HEK293 (cell line): ENCODE data around the gene CYP11A1.

Source experiments
- CTCF ChIA-PET: fragments of 350-600 bp; formaldehyde crosslinking; extraction: SDS; loops from one replicate; lab custom pipeline; 2021; ENCODE audit warnings: antibody characterized with exemption; lab: Yijun Ruan, JAX
- POLR2A ChIA-PET: fragments of 300-600 bp; formaldehyde crosslinking; extraction: SDS; loops from one replicate; lab custom pipeline; 2020; ENCODE audit warnings: antibody characterized with exemption, inconsistent platforms; lab: Yijun Ruan, JAX
- H3K27ac ChIP-seq: fragments of 200-500 bp; sonication (Bioruptor generic); 2 replicates; pipeline ENCODE4 v1.5.1; 2014; ENCODE audit warnings: low read depth, low read length, control low read depth, inconsistent platforms; ENCODE audit errors: extremely low read depth
- H3K36me3 ChIP-seq, 2 experiments: fragments of 200-500 bp in 1 of 2; sonication (Bioruptor generic) in 1 of 2; 1 replicate in 1 of 2; 2 replicates in 1 of 2; pipeline ENCODE4 v1.5.1; 2014 to 2017; ENCODE audit warnings: inconsistent platforms in 2 of 2, low read length in 2 of 2; ENCODE audit not compliant: control insufficient read depth in 2 of 2, insufficient read depth in 1 of 2
- H3K4me1 ChIP-seq: fragments of 200-500 bp; sonication (Bioruptor generic); 2 replicates; pipeline ENCODE4 v1.5.1; 2014; ENCODE audit warnings: mild to moderate bottlenecking, low read length, inconsistent platforms; ENCODE audit not compliant: control insufficient read depth, insufficient read depth
- H3K4me3 ChIP-seq: 2 replicates; pipeline ENCODE4 v1.5.1; 2011; ENCODE audit warnings: low read depth, mild to moderate bottlenecking, control low read depth, low read length, moderate library complexity
- H3K9me3 ChIP-seq: fragments of 200-500 bp; sonication (Bioruptor generic); 2 replicates; pipeline ENCODE4 v1.5.1; 2014; ENCODE audit warnings: low read depth, low read length, inconsistent platforms; ENCODE audit not compliant: control insufficient read depth, insufficient read depth
- BCL11B ChIP-seq: fragments of 450-650 bp; formaldehyde crosslinking; IDR thresholded peaks from 2 replicates; pipeline ENCODE4 v1.5.1; 2016; ENCODE audit warnings: low read depth, missing biosample characterization, missing genetic modification characterization
- EGR2 ChIP-seq: fragments of 450-650 bp; formaldehyde crosslinking; IDR thresholded peaks from 2 replicates; pipeline ENCODE4 v1.5.1; 2016; ENCODE audit warnings: low read depth, missing biosample characterization, missing genetic modification characterization
- GLIS1 ChIP-seq: fragments of 450-650 bp; formaldehyde crosslinking; IDR thresholded peaks from 2 replicates; pipeline ENCODE4 v1.5.1; 2016; ENCODE audit warnings: missing biosample characterization, missing genetic modification characterization
- MZF1 ChIP-seq: fragments of 450-650 bp; formaldehyde crosslinking; IDR thresholded peaks from 2 replicates; pipeline ENCODE4 v1.5.1; 2017; ENCODE audit warnings: missing biosample characterization, missing genetic modification characterization, borderline replicate concordance
- PRDM1 ChIP-seq: fragments of 450-650 bp; formaldehyde crosslinking; IDR thresholded peaks from 2 replicates; pipeline ENCODE4; 2016; ENCODE audit warnings: missing biosample characterization, missing genetic modification characterization
- SCRT1 ChIP-seq: fragments of 450-650 bp; formaldehyde crosslinking; IDR thresholded peaks from 2 replicates; pipeline ENCODE4 v1.5.1; 2016; ENCODE audit warnings: missing biosample characterization, missing genetic modification characterization, borderline replicate concordance
- ZFHX2 ChIP-seq: fragments of 450-650 bp; formaldehyde crosslinking; conservative IDR thresholded peaks from 2 replicates; pipeline ENCODE4 v1.5.1; 2016; ENCODE audit warnings: missing biosample characterization, missing genetic modification characterization
- ZNF146 ChIP-seq: fragments of 450-650 bp; formaldehyde crosslinking; IDR thresholded peaks from 2 replicates; pipeline ENCODE4 v1.5.1; 2016; ENCODE audit warnings: missing biosample characterization, missing genetic modification characterization
- ZNF155 ChIP-seq: fragments of 450-650 bp; formaldehyde crosslinking; IDR thresholded peaks from 2 replicates; pipeline ENCODE4 v1.5.1; 2016; ENCODE audit warnings: missing biosample characterization, missing genetic modification characterization
- ZNF174 ChIP-seq: fragments of 450-650 bp; formaldehyde crosslinking; IDR thresholded peaks from 2 replicates; pipeline ENCODE4 v1.5.0; 2017; ENCODE audit warnings: missing biosample characterization, mild to moderate bottlenecking, missing genetic modification characterization
- ZNF585B ChIP-seq: fragments of 450-650 bp; formaldehyde crosslinking; IDR thresholded peaks from 2 replicates; pipeline ENCODE4 v1.5.1; 2016; ENCODE audit warnings: missing biosample characterization, missing genetic modification characterization
- ZNF600 ChIP-seq: fragments of 450-650 bp; formaldehyde crosslinking; IDR thresholded peaks from 2 replicates; pipeline ENCODE4 v1.5.1; 2016; ENCODE audit warnings: missing biosample characterization, missing genetic modification characterization
- ZNF626 ChIP-seq: fragments of 450-650 bp; sonication (Bioruptor Pico); formaldehyde crosslinking; IDR thresholded peaks from 2 replicates; pipeline ENCODE4 v1.5.1; 2018; ENCODE audit warnings: missing biosample characterization, missing genetic modification characterization, inconsistent platforms
- ZNF791 ChIP-seq: fragments of 450-650 bp; formaldehyde crosslinking; IDR thresholded peaks from 2 replicates; pipeline ENCODE4 v1.5.1; 2016; ENCODE audit warnings: missing biosample characterization, missing genetic modification characterization
- ZNF792 ChIP-seq: fragments of 450-650 bp; formaldehyde crosslinking; IDR thresholded peaks from 2 replicates; pipeline ENCODE4 v1.5.1; 2016; ENCODE audit warnings: missing biosample characterization, missing genetic modification characterization
- ZNF830 ChIP-seq: fragments of 450-650 bp; IDR thresholded peaks from 2 replicates; pipeline ENCODE4 v1.5.0; 2018; ENCODE audit warnings: missing biosample characterization, missing genetic modification characterization, low read depth, mild to moderate bottlenecking, moderate library complexity
- TF ChIP-seq, protein P1 (sequence below): fragments of 450-650 bp; formaldehyde crosslinking; IDR thresholded peaks from 2 replicates; pipeline ENCODE4 v1.5.1; 2016; ENCODE audit warnings: missing biosample characterization, missing genetic modification characterization
- TF ChIP-seq, protein P2 (sequence below): fragments of 450-650 bp; formaldehyde crosslinking; IDR thresholded peaks from 2 replicates; pipeline ENCODE4 v1.5.1; 2016; ENCODE audit warnings: missing biosample characterization, missing genetic modification characterization, borderline replicate concordance
- TF ChIP-seq, protein P3 (sequence below): fragments of 450-650 bp; formaldehyde crosslinking; IDR thresholded peaks from 2 replicates; pipeline ENCODE4 v1.5.1; 2016; ENCODE audit warnings: missing biosample characterization, missing genetic modification characterization
- TF ChIP-seq, protein P4 (sequence below): fragments of 450-650 bp; formaldehyde crosslinking; IDR thresholded peaks from 2 replicates; pipeline ENCODE4 v1.5.1; 2017; ENCODE audit warnings: missing biosample characterization, missing genetic modification characterization

CYP11A1 gene

DNA sequence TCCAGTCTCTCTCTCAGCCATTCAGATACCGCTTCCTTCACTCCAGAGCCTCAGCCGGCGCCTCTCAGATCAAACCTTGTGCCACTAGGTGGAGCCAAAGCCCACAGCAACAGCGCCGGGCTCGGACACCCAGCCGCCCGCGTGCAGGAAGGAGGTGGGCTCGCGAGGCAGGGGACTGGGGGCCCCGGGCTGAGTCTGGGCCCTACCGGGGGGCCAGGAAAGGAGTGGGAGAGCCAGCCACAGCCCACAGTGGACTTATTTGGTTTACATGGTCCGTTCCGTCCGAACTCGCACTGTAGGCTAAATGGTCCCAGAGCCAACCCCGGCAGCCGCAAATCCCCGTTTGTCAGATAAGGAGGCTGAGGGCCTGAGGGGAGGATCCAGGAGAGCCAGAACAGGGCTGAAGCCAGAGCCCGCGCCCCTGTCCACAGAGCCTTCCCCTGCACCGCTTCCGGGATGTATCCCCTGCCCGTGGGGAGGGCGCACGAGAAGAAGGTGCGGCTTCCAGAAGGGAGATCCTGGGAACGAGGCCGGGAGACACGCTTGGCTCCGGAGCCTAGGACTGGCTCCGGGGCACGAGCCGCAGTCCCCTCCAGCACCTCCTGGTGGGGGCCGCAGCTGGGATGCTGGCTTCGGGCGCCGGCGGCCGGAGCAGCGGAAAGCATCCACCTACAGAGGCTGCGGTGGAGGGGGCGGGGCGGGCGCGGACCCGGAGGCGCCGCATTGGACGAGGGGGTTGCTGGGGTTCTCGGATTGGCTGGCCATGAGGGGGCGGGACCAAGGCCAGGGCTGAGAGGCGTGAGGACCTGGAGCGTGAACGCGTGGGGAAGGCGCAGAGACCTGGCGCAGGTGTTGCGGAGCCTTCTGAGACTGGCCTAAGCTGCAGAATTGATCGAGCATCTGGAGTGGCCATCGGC, 6.5 kb upstream of the CYP11A1 start (continued):
- TF ChIP-seq, protein P1, sequence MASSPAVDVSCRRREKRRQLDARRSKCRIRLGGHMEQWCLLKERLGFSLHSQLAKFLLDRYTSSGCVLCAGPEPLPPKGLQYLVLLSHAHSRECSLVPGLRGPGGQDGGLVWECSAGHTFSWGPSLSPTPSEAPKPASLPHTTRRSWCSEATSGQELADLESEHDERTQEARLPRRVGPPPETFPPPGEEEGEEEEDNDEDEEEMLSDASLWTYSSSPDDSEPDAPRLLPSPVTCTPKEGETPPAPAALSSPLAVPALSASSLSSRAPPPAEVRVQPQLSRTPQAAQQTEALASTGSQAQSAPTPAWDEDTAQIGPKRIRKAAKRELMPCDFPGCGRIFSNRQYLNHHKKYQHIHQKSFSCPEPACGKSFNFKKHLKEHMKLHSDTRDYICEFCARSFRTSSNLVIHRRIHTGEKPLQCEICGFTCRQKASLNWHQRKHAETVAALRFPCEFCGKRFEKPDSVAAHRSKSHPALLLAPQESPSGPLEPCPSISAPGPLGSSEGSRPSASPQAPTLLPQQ (tag by site-specific recombination): peak; percentile 73
- peak; percentile 83; the same call in 1 of the 2 replicates for TF ChIP-seq BCL11B
- peak; percentile 100 for TF ChIP-seq ZNF600 (tag by site-specific recombination)
- peak; percentile 61 for TF ChIP-seq ZFHX2 (tag by site-specific recombination)
- TF ChIP-seq, all 188 proteins: peak for 64

DNA sequence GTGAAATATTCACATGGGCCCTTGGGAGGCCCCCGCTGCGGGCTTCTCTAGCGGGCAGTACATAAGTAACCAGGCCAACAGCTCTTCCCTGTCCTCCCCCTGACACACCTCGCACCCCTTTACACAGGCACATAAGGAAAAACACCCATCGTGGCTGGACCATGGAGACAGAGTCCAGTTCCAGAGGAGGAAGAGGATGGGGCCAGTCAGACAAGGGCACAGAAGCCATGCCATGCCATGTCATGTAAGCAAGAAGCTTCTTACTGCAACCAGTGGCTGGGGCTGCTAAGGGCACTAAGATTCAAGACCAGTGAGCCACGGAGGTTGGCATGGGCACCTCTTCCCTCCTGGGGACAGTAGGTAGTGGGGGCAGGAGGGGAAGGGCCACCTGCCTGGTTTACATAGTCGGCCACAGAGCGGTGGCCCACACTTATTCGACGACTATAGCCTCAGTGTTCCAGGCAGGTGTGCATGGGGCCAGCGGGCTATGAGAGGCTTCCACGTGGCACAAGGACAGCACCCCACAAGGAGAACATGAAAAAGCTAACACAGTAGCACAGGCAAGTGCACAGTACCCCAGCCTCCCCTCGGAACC, 5.7 kb upstream of the CYP11A1 start:
- H3K9me3 ChIP-seq: no peaks in the 10 kb centered on the region
- peak overlapping the region; percentile 54; the same call in 1 of the 2 replicates for H3K27ac ChIP-seq
- POLR2A ChIA-PET: interaction anchor here (0.6 kb wide), 1 partner anchor 63 kb away, joined by 3 read pairs; no protein-coding TSS in a partner anchor
- peaks cover 9% of the 10 kb centered on the region for H3K4me1 ChIP-seq
- H3K4me3 ChIP-seq: no peak overlapping the region
- H3K36me3 ChIP-seq: no peaks in the 10 kb centered on the region
- no peak for TF ChIP-seq EGR2 (tag by site-specific recombination)
- TF ChIP-seq, protein P2, sequence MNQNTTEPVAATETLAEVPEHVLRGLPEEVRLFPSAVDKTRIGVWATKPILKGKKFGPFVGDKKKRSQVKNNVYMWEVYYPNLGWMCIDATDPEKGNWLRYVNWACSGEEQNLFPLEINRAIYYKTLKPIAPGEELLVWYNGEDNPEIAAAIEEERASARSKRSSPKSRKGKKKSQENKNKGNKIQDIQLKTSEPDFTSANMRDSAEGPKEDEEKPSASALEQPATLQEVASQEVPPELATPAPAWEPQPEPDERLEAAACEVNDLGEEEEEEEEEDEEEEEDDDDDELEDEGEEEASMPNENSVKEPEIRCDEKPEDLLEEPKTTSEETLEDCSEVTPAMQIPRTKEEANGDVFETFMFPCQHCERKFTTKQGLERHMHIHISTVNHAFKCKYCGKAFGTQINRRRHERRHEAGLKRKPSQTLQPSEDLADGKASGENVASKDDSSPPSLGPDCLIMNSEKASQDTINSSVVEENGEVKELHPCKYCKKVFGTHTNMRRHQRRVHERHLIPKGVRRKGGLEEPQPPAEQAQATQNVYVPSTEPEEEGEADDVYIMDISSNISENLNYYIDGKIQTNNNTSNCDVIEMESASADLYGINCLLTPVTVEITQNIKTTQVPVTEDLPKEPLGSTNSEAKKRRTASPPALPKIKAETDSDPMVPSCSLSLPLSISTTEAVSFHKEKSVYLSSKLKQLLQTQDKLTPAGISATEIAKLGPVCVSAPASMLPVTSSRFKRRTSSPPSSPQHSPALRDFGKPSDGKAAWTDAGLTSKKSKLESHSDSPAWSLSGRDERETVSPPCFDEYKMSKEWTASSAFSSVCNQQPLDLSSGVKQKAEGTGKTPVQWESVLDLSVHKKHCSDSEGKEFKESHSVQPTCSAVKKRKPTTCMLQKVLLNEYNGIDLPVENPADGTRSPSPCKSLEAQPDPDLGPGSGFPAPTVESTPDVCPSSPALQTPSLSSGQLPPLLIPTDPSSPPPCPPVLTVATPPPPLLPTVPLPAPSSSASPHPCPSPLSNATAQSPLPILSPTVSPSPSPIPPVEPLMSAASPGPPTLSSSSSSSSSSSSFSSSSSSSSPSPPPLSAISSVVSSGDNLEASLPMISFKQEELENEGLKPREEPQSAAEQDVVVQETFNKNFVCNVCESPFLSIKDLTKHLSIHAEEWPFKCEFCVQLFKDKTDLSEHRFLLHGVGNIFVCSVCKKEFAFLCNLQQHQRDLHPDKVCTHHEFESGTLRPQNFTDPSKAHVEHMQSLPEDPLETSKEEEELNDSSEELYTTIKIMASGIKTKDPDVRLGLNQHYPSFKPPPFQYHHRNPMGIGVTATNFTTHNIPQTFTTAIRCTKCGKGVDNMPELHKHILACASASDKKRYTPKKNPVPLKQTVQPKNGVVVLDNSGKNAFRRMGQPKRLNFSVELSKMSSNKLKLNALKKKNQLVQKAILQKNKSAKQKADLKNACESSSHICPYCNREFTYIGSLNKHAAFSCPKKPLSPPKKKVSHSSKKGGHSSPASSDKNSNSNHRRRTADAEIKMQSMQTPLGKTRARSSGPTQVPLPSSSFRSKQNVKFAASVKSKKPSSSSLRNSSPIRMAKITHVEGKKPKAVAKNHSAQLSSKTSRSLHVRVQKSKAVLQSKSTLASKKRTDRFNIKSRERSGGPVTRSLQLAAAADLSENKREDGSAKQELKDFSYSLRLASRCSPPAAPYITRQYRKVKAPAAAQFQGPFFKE: 0 out of 2 replicates have a peak, but pooled peaks have one; percentile 72
- CTCF ChIA-PET: interaction anchor here (0.5 to 25.1 kb wide), 35 partner anchors 8 to 1623 kb away, joined by 3 to 768 read pairs (median 4); partner anchors contain the start of gene SEMA7A

DNA sequence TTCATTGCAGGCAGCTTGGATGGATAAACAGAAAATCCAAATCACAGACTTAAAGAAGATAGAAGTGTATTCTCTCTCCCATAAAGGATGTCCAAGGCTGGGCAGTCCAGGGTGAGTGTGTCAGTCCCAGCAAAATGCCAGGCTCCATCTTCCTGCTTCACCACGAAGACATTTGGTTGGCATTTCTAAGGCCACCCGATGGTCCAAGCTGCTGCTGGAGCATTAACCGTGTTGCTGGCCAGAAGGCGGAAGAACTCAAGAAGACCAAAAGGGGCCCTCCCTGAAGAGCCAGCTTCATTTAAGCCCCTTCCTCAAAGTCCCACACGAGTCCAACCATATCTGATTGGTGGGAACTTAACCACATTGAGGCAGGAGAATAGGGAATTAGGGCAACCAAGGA, 3.0 kb upstream of the CYP11A1 start:
- no peak overlapping the region for H3K4me3 ChIP-seq
- ChIA-PET POLR2A (no interaction called here), CTCF (interaction anchor here (0.6 to 25.1 kb wide), 8 partner anchors 9 to 904 kb away, joined by 3 to 768 read pairs (median 4); partner anchors contain the start of gene SEMA7A)
- no peak overlapping the region for H3K27ac ChIP-seq
- H3K36me3 ChIP-seq: no peaks in the 10 kb centered on the region
- peaks cover 9% of the 10 kb centered on the region for H3K4me1 ChIP-seq
- H3K9me3 ChIP-seq: no peaks in the 10 kb centered on the region
- TF ChIP-seq ZNF830 (tag by site-specific recombination): no peak
- TF ChIP-seq ZNF155 (tag by site-specific recombination): no peak
- TF ChIP-seq ZNF174 (tag by site-specific recombination): no peak
- TF ChIP-seq ZNF791 (tag by site-specific recombination): no peak
- TF ChIP-seq, protein P3, sequence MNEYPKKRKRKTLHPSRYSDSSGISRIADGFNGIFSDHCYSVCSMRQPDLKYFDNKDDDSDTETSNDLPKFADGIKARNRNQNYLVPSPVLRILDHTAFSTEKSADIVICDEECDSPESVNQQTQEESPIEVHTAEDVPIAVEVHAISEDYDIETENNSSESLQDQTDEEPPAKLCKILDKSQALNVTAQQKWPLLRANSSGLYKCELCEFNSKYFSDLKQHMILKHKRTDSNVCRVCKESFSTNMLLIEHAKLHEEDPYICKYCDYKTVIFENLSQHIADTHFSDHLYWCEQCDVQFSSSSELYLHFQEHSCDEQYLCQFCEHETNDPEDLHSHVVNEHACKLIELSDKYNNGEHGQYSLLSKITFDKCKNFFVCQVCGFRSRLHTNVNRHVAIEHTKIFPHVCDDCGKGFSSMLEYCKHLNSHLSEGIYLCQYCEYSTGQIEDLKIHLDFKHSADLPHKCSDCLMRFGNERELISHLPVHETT: no peak
- no peak for TF ChIP-seq ZNF626 (tag by site-specific recombination)
- TF ChIP-seq EGR2 (tag by site-specific recombination): no peak
- no peak for TF ChIP-seq ZNF792 (tag by site-specific recombination)
- TF ChIP-seq GLIS1 (tag by site-specific recombination): no peak
- no peak for TF ChIP-seq PRDM1 (tag by site-specific recombination)
- TF ChIP-seq MZF1 (tag by site-specific recombination): no peak
- no peak for TF ChIP-seq ZNF146
- TF ChIP-seq ZNF585B (tag by site-specific recombination): no peak
- no peak for TF ChIP-seq SCRT1
- TF ChIP-seq, protein P4, sequence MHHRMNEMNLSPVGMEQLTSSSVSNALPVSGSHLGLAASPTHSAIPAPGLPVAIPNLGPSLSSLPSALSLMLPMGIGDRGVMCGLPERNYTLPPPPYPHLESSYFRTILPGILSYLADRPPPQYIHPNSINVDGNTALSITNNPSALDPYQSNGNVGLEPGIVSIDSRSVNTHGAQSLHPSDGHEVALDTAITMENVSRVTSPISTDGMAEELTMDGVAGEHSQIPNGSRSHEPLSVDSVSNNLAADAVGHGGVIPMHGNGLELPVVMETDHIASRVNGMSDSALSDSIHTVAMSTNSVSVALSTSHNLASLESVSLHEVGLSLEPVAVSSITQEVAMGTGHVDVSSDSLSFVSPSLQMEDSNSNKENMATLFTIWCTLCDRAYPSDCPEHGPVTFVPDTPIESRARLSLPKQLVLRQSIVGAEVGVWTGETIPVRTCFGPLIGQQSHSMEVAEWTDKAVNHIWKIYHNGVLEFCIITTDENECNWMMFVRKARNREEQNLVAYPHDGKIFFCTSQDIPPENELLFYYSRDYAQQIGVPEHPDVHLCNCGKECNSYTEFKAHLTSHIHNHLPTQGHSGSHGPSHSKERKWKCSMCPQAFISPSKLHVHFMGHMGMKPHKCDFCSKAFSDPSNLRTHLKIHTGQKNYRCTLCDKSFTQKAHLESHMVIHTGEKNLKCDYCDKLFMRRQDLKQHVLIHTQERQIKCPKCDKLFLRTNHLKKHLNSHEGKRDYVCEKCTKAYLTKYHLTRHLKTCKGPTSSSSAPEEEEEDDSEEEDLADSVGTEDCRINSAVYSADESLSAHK (tag by site-specific recombination): no peak
